ENCODE results near the gene OR4C15.

The OR4C15 gene

GRCh38 chr11:55554169-55554568 lies at the start of gene OR4C15:
TSS of gene OR4C15 (plus strand) at chr11:55554469. CDS start at chr11:55554469, 0 bp downstream.
- DNase-seq, result no peak

- no peak for DNase-seq
These were observed 17.6 kb downstream of the OR4C15 start, which contains the start of gene OR4C16 for GRCh38 chr11:55571828-55572227. TSS of gene OR4C16 (plus strand) at chr11:55572128. CDS start at chr11:55572128, 0 bp downstream.

- no peak for DNase-seq
These were observed 18.3 kb downstream of the OR4C15 start for GRCh38 chr11:55572548-55572947.

Measured in DMS53 (cell line).